ENCODE results near the gene KARS1. TPM values are rescaled to one million over a fixed set of nuclear protein-coding genes. Genes with fewer than 3 reads are reported as not detected.

KARS1 gene
- total RNA-seq, 1 experiment from 2014 or later, result 119 TPM

DNA sequence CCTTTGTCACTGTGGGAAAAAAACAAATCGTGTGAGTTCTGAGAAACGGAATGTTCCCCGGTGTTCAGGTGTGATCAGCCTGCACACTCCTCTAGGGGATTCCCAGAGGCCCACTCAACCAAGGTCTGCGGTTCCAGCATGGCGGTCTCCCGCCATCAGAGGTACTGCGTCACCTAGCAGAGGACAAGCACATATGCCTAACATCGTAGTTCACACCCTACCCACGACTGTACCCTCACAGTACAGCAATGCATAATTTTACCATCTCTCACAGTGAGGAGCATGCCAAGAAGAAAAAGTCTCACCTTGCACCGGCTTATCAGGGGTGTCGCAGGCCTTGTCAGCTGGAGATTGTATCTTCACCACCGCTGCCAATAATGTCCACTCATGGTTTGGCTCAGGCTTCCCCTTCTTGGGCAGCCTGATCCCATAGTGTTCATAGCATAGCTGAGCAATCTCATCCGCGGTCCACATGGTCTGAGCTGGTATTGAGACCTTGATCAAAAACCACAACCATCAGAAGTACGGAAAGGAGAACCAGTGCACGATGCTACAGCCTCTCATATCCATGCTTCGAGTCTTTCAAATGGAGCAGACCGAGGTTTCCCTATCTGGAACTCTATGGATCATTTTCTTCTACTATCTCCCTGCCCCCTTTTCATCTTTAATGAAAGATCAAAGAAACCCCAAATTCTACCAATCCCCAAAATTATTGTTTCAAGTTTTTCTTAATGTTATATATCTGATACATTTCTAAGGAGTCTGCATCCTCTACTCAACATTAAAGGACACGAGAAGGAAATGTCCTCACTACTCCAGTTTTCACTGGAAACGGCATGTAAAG, 26.9 kb downstream of the KARS1 start:
- Histone ChIP-seq H3K4me1 (ENCODE audit: control insufficient read depth, insufficient read depth, low read length) (peaks cover 7% of the 10 kb centered on the region), H3K27ac (ENCODE audit: low read length) (no peak overlapping the region), H3K9me3 (ENCODE audit: control insufficient read depth, insufficient read depth, low read depth, low read length) (no peaks in the 10 kb centered on the region), H3K36me3 (ENCODE audit: control insufficient read depth, insufficient read depth, low read length) (peaks cover 7% of the 10 kb centered on the region), H3K4me3 (ENCODE audit: low read depth in 2 of 2, low read length in 2 of 2) (no peak overlapping the region), H3K27me3 (ENCODE audit: control insufficient read depth, insufficient read depth, low read length) (no peaks in the 10 kb centered on the region)
- DNase-seq (ENCODE audit: low read depth, low spot score) (no peak), ATAC-seq (no peak)
- CTCF ChIA-PET, result no interaction called here
- in situ Hi-C loops (cut with HindIII; ENCODE audit: low pct_unique_long_range_greater_than_20kb, low sequenced_read_pairs) (no loop called here), intact Hi-C loops (cut with micrococcal nuclease; ENCODE audit: unreplicated experiment) (loop anchor here (5.0 kb wide), 1 partner anchor 148 kb away; no protein-coding TSS in a partner anchor)
- POLR2A ChIA-PET, result interaction anchor here (0.6 kb wide), 1 partner anchor 35 kb away, joined by 6 read pairs; no protein-coding TSS in a partner anchor
- TF ChIP-seq TCF7L2 (IDR thresholded peaks at IDR 0.05; ENCODE audit: low read depth, low read length) (no peak), POLR2AphosphoS5 (IDR thresholded peaks at IDR 0.05; ENCODE audit: low read depth, low read length) (no peak), SIN3A (IDR thresholded peaks at IDR 0.05; ENCODE audit: borderline replicate concordance, insufficient read depth, low read depth, low read length) (no peak), REST (IDR thresholded peaks at IDR 0.05; ENCODE audit: insufficient read depth in 1 of 2, low read depth in 2 of 2, low read length in 1 of 2) (no peak)
- TF ChIP-seq, protein P1, sequence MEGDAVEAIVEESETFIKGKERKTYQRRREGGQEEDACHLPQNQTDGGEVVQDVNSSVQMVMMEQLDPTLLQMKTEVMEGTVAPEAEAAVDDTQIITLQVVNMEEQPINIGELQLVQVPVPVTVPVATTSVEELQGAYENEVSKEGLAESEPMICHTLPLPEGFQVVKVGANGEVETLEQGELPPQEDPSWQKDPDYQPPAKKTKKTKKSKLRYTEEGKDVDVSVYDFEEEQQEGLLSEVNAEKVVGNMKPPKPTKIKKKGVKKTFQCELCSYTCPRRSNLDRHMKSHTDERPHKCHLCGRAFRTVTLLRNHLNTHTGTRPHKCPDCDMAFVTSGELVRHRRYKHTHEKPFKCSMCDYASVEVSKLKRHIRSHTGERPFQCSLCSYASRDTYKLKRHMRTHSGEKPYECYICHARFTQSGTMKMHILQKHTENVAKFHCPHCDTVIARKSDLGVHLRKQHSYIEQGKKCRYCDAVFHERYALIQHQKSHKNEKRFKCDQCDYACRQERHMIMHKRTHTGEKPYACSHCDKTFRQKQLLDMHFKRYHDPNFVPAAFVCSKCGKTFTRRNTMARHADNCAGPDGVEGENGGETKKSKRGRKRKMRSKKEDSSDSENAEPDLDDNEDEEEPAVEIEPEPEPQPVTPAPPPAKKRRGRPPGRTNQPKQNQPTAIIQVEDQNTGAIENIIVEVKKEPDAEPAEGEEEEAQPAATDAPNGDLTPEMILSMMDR (IDR thresholded peaks at IDR 0.05), result no peak
- BruUV-seq (replicated peaks), result no TSS peak

- intact Hi-C loops (cut with micrococcal nuclease; ENCODE audit: unreplicated experiment) (no loop called here), in situ Hi-C loops (cut with HindIII; ENCODE audit: low pct_unique_long_range_greater_than_20kb, low sequenced_read_pairs) (no loop called here)
- Histone ChIP-seq H3K4me1 (ENCODE audit: control insufficient read depth, insufficient read depth, low read length) (peaks cover 7% of the 10 kb centered on the region), H3K27ac (ENCODE audit: low read length) (no peak overlapping the region), H3K4me3 (ENCODE audit: low read depth in 2 of 2, low read length in 2 of 2) (no peak overlapping the region), H3K36me3 (ENCODE audit: control insufficient read depth, insufficient read depth, low read length) (peaks cover 9% of the 10 kb centered on the region), H3K9me3 (ENCODE audit: control insufficient read depth, insufficient read depth, low read depth, low read length) (no peaks in the 10 kb centered on the region), H3K27me3 (ENCODE audit: control insufficient read depth, insufficient read depth, low read length) (no peaks in the 10 kb centered on the region)
- ChIA-PET CTCF (no interaction called here), POLR2A (no interaction called here)
- no peak for ATAC-seq
- TF ChIP-seq POLR2AphosphoS5 (IDR thresholded peaks at IDR 0.05; ENCODE audit: low read depth, low read length), result no peak
- no peak for TF ChIP-seq REST (IDR thresholded peaks at IDR 0.05; ENCODE audit: insufficient read depth in 1 of 2, low read depth in 2 of 2, low read length in 1 of 2)
- TF ChIP-seq, protein P1 (IDR thresholded peaks at IDR 0.05), result no peak
- no peak for TF ChIP-seq SIN3A (IDR thresholded peaks at IDR 0.05; ENCODE audit: borderline replicate concordance, insufficient read depth, low read depth, low read length)
- TF ChIP-seq TCF7L2 (IDR thresholded peaks at IDR 0.05; ENCODE audit: low read depth, low read length), result no peak
- BruUV-seq (replicated peaks), result no TSS peak
- no peak for DNase-seq (ENCODE audit: low read depth, low spot score)
Observed at GRCh38 chr16:75618780-75619179, 28.7 kb downstream of the KARS1 start.
